Measurements from ENCODE around the gene CCN2.

The CCN2 gene, protein sequence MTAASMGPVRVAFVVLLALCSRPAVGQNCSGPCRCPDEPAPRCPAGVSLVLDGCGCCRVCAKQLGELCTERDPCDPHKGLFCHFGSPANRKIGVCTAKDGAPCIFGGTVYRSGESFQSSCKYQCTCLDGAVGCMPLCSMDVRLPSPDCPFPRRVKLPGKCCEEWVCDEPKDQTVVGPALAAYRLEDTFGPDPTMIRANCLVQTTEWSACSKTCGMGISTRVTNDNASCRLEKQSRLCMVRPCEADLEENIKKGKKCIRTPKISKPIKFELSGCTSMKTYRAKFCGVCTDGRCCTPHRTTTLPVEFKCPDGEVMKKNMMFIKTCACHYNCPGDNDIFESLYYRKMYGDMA

GRCh38 chr6:131950767-131951575 is at the start of gene CCN2:
TSS of gene CCN2 (minus strand) at chr6:131951372. CDS start at chr6:131951172, 200 bp downstream.
- no peaks in the 10 kb centered on the region for H3K27me3 ChIP-seq (ENCODE audit: low read depth)
- peaks cover 17% of the 10 kb centered on the region for H3K4me1 ChIP-seq
- peaks cover 19% of the 10 kb centered on the region for H3K36me3 ChIP-seq (replicated peaks)
- in situ Hi-C loops (cut with MboI; ENCODE audit: low sequenced_read_pairs) = no loop called here
- no peaks in the 10 kb centered on the region for H3K9me3 ChIP-seq
- DNase-seq (ENCODE audit: low spot score in 2 of 2) = peak; percentile 90 to 92
- H3K4me3 ChIP-seq = peak within 1 kb of the TSS; percentile 44

- no peak overlapping the region for H3K4me3 ChIP-seq
- H3K9me3 ChIP-seq = no peaks in the 10 kb centered on the region
- H3K4me1 ChIP-seq = no peaks in the 10 kb centered on the region
- no peaks in the 10 kb centered on the region for H3K27me3 ChIP-seq (ENCODE audit: low read depth)
- no peak for DNase-seq (ENCODE audit: low spot score in 2 of 2)
- in situ Hi-C loops (cut with MboI; ENCODE audit: low sequenced_read_pairs) = no loop called here
- no peaks in the 10 kb centered on the region for H3K36me3 ChIP-seq (replicated peaks)
Observed at GRCh38 chr6:132000296-132000695, 49.1 kb upstream of the CCN2 start.

- in situ Hi-C loops (cut with MboI; ENCODE audit: low sequenced_read_pairs) = no loop called here
- H3K27me3 ChIP-seq (ENCODE audit: low read depth) = no peaks in the 10 kb centered on the region
- no peak overlapping the region for H3K4me3 ChIP-seq
- H3K36me3 ChIP-seq (replicated peaks) = no peaks in the 10 kb centered on the region
- no peak for DNase-seq (ENCODE audit: low spot score in 2 of 2)
- H3K9me3 ChIP-seq = no peaks in the 10 kb centered on the region
- H3K4me1 ChIP-seq = no peaks in the 10 kb centered on the region
Observed at GRCh38 chr6:131999545-132000146, 48.5 kb upstream of the CCN2 start.

- in situ Hi-C loops (cut with MboI; ENCODE audit: low sequenced_read_pairs) = no loop called here
- H3K36me3 ChIP-seq (replicated peaks) = no peaks in the 10 kb centered on the region
- H3K9me3 ChIP-seq = no peaks in the 10 kb centered on the region
- H3K4me3 ChIP-seq = no peak overlapping the region
- DNase-seq (ENCODE audit: low spot score in 2 of 2) = no peak
- H3K4me1 ChIP-seq = no peaks in the 10 kb centered on the region
- H3K27me3 ChIP-seq (ENCODE audit: low read depth) = no peaks in the 10 kb centered on the region
Observed at GRCh38 chr6:131998255-131998982, 47.2 kb upstream of the CCN2 start.

DNA sequence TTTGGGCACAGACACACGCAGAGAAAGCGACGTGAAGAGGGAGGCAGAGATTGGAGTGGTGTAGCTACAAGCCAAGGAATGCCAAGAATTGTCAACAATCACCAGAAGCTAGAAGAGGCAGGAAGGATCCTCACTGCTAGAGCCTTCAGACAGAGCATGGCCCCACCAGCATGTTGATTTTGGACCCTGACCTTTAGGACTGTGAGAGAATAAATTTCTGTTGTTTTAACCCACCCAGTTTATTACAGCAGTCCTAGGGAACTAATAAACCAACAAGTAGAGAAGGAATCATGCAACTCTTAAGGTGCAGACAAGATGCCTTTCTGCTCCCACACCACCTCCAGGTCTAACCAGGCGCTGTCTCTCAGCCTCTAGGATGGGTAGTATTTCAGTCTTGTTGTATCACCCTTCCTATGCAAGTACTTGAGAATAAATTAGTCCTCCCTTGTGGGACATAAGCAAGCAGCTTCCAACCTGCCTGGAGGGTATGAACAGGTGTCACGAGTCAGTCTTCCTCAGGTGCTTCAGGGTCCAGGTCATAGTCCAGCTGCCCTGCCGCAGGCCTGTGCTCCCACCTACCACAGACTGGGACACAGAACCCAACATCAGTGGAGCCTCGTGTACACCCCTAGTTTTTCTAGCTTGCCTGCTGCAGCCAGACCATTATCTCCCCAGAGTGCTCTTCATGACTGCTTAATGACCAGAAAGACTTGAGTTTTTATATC is 46.4 kb upstream of the CCN2 start:
- Histone ChIP-seq H3K36me3 (replicated peaks) (no peaks in the 10 kb centered on the region), H3K4me1 (no peaks in the 10 kb centered on the region), H3K27me3 (ENCODE audit: low read depth) (no peaks in the 10 kb centered on the region), H3K4me3 (no peak overlapping the region), H3K9me3 (no peaks in the 10 kb centered on the region)
- in situ Hi-C loops (cut with MboI; ENCODE audit: low sequenced_read_pairs) = no loop called here
- DNase-seq (ENCODE audit: low spot score in 2 of 2) = no peak

GRCh38 chr6:131995917-131996316 is 44.7 kb upstream of the CCN2 start:
- Histone ChIP-seq H3K4me1 (no peaks in the 10 kb centered on the region), H3K4me3 (no peak overlapping the region), H3K9me3 (no peaks in the 10 kb centered on the region), H3K27me3 (ENCODE audit: low read depth) (no peaks in the 10 kb centered on the region), H3K36me3 (replicated peaks) (no peaks in the 10 kb centered on the region)
- in situ Hi-C loops (cut with MboI; ENCODE audit: low sequenced_read_pairs) = no loop called here
- no peak for DNase-seq (ENCODE audit: low spot score in 2 of 2)

GRCh38 chr6:131992557-131992956 is 41.4 kb upstream of the CCN2 start:
- Histone ChIP-seq H3K4me3 (no peak overlapping the region), H3K27me3 (ENCODE audit: low read depth) (no peaks in the 10 kb centered on the region), H3K36me3 (replicated peaks) (no peaks in the 10 kb centered on the region), H3K4me1 (no peaks in the 10 kb centered on the region), H3K9me3 (no peaks in the 10 kb centered on the region)
- no peak for DNase-seq (ENCODE audit: low spot score in 2 of 2)
- in situ Hi-C loops (cut with MboI; ENCODE audit: low sequenced_read_pairs) = no loop called here

GRCh38 chr6:131989036-131989435 is 37.9 kb upstream of the CCN2 start:
- Histone ChIP-seq H3K27me3 (ENCODE audit: low read depth) (no peaks in the 10 kb centered on the region), H3K9me3 (no peaks in the 10 kb centered on the region), H3K4me3 (no peak overlapping the region), H3K4me1 (no peaks in the 10 kb centered on the region), H3K36me3 (replicated peaks) (no peaks in the 10 kb centered on the region)
- in situ Hi-C loops (cut with MboI; ENCODE audit: low sequenced_read_pairs) = no loop called here
- DNase-seq (ENCODE audit: low spot score in 2 of 2) = no peak

GRCh38 chr6:131982740-131983259 is 31.6 kb upstream of the CCN2 start:
- Histone ChIP-seq H3K36me3 (replicated peaks) (no peaks in the 10 kb centered on the region), H3K27me3 (ENCODE audit: low read depth) (no peaks in the 10 kb centered on the region), H3K4me3 (no peak overlapping the region), H3K4me1 (no peaks in the 10 kb centered on the region), H3K9me3 (no peaks in the 10 kb centered on the region)
- in situ Hi-C loops (cut with MboI; ENCODE audit: low sequenced_read_pairs) = no loop called here
- DNase-seq (ENCODE audit: low spot score in 2 of 2) = no peak

GRCh38 chr6:131981624-131981978 is 30.4 kb upstream of the CCN2 start:
- Histone ChIP-seq H3K27me3 (ENCODE audit: low read depth) (no peaks in the 10 kb centered on the region), H3K4me1 (no peaks in the 10 kb centered on the region), H3K4me3 (no peak overlapping the region), H3K36me3 (replicated peaks) (no peaks in the 10 kb centered on the region), H3K9me3 (no peaks in the 10 kb centered on the region)
- no peak for DNase-seq (ENCODE audit: low spot score in 2 of 2)
- in situ Hi-C loops (cut with MboI; ENCODE audit: low sequenced_read_pairs) = no loop called here

- Histone ChIP-seq H3K9me3 (no peaks in the 10 kb centered on the region), H3K4me3 (no peak overlapping the region), H3K36me3 (replicated peaks) (no peaks in the 10 kb centered on the region), H3K4me1 (no peaks in the 10 kb centered on the region), H3K27me3 (ENCODE audit: low read depth) (no peaks in the 10 kb centered on the region)
- in situ Hi-C loops (cut with MboI; ENCODE audit: low sequenced_read_pairs) = no loop called here
- DNase-seq (ENCODE audit: low spot score in 2 of 2) = no peak
Observed at GRCh38 chr6:131980791-131981623, 29.8 kb upstream of the CCN2 start.

- no peaks in the 10 kb centered on the region for H3K9me3 ChIP-seq
- no peak for DNase-seq (ENCODE audit: low spot score in 2 of 2)
- in situ Hi-C loops (cut with MboI; ENCODE audit: low sequenced_read_pairs) = no loop called here
- H3K4me1 ChIP-seq = no peaks in the 10 kb centered on the region
- no peaks in the 10 kb centered on the region for H3K36me3 ChIP-seq (replicated peaks)
- H3K4me3 ChIP-seq = no peak overlapping the region
- H3K27me3 ChIP-seq (ENCODE audit: low read depth) = no peaks in the 10 kb centered on the region
Observed at GRCh38 chr6:131980338-131980790, 29.2 kb upstream of the CCN2 start.
